Activated CD4-positive, CD25-positive, alpha-beta regulatory T cell treated with anti-CD3 and anti-CD28 coated beads, Interleukin-2, amount 50 U/mL, for 16 hours (primary cell): ENCODE data around the gene FBXO46.
"Not testable (repeated sequence)": the region's sequence is repeated elsewhere in the genome, so short reads cannot be mapped to it uniquely, and the experiment has no call there.

Source experiments
- DNase-seq: peaks from one replicate; pipeline ENCODE4 v3.0.0-alpha.2; 2020; ENCODE audit warnings: low read depth, low spot score

The FBXO46 gene

DNA sequence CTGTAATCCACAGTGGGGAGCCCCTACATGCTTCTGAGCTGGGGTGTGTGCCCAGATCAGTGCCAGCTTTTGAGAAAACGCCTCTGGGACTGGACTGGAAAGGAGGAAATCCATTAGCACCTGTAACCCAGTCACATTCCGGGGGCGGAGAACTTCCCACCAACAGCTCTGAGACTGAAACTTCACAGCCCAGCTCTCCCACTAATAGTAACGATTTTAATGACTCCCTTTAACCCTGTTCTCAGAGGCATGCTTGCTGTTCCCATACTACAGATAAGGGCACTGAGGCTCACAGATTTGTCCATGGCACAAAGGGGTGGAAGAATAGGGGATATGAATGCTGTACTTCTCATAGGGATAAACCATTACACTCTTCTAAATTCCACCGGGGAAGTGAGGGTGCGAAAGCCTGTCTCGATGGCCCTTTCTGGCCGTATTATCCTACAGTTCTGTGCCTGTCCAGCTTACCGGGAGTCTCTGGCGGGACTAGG is 851 bp downstream of the FBXO46 start:
- no peak for DNase-seq

GRCh38 chr19:45728683-45729082 is 2.0 kb downstream of the FBXO46 start:
- DNase-seq = not testable (repeated sequence)

DNA sequence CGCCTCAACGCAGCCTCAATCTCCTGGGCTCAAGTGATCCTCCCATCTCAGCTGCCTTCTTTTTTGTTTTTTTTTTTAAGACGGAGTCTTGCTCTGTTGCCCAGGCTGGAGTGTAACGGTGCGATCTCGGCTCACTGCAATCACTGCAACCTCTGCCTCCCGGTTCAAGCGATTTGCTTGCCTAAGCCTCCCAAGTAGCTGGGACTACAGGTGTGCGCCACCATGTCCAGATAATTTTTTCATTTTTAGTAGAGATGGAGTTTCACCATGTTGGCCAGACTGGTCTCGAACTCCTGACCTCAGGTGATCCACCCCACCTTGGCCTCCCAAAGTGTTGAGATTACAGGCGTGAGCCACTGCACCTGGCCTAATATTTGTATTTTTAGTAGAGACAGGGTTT is 10.6 kb downstream of the FBXO46 start:
- not testable (repeated sequence) for DNase-seq

- no peak for DNase-seq
Observed at GRCh38 chr19:45717983-45718650, 12.6 kb downstream of the FBXO46 start.

- DNase-seq = peak; percentile 96
Observed at GRCh38 chr19:45717131-45717982, 13.3 kb downstream of the FBXO46 start.

DNA sequence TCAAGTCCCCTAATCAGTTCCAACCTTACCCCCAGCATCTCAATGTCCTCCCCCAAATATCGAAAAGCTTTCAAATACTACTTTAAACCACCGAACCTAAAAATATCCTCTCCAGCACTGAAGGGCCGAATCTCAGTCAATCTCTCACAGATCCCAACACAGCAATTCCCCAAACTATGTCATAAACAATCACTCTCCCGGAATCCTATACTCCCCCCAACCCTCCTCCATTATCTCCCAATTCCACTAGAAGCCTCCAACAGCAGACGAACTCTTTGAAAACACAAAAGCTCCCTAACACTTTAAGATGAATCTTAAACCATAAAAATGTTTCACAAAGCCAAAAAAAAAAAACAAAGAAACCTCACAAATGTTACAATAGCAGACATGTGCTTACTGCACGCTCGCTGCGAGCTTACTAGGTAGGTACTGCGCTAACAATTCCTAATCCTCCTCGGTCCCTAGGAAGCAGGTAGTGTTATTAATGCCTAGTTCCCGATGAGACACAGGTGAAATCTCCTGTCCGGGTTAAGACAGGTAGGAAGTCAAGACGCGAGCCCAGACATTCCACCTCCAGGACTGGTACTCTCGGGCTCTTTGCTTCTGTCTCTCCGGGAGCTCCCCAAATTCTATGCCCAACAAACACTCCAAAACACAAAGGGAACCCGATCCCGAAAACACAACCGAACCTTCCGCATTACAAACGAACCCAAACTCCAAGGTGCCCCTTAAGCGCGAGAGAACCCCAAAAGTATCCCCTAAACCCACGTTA is 14.2 kb downstream of the FBXO46 start:
- no peak for DNase-seq

- DNase-seq = no peak
Observed at GRCh38 chr19:45715139-45715538, 15.6 kb downstream of the FBXO46 start.

GRCh38 chr19:45713141-45713540 is 17.6 kb downstream of the FBXO46 start:
- DNase-seq = no peak

GRCh38 chr19:45712699-45713067 is 18.0 kb downstream of the FBXO46 start:
- no peak for DNase-seq

DNA sequence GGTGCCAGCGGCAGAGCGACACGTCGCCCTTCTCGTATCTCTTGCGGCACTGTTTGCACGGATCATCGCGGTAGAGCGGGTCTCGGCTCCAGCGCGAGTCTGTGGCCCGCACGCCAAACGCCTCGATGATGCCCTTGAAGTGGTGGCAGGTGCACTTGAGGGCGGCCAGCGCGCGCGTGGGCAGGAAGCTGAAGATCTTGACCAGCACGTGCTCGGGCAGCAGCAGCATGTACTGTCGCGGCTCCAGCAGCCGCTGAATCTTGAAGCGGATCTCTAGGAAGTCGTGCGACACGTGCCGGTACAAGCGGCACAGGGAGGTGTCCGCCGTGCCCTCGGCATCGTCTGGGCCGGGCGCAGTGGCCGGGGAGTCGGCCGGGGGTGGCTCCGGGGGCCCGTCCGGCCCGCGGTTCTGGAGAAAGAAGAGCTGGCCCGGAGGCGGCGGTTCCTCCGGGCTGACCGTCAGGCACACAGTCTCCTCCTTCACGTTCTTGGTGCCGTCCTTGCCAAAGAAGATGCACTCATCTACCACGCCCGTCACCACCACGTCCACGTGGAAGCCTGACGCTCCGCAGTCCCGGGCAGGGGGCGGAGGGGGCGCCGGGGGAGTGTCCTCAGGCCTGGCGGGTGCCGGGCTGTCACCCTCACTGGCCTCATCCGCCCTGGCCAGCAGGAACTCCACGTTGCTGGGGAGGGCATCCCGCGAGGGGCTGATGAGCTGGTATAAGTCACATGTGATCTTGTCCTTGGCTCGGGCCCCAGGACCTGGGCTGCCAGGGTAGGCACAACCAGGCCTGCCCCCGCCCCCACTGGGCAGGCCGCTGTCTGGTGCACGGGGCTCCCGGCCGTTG is 18.6 kb downstream of the FBXO46 start:
- DNase-seq = no peak

- DNase-seq = no peak
Observed at GRCh38 chr19:45710356-45711130, 20.2 kb downstream of the FBXO46 start.

- no peak for DNase-seq
Observed at GRCh38 chr19:45705710-45706415, 24.8 kb downstream of the FBXO46 start.

DNA sequence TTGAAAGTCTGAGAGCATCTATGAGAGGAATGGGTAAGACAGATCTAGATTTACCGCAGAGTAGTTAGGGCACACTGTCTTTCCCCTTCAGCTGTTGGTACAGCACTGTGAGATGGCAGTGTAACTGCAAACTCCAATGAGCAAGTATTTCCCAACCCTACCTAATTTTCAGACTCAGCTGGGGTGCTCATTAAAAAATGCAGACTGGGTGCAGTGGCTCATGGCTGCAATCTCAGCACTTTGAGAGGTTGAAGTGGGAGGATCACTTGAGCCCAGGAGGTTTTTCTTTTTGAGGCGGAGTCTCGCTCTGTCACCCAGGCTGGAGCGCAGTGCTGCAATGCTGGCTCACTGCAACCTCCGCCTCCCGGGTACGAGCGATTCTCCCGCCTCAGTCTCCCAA is 25.6 kb downstream of the FBXO46 start:
- no peak for DNase-seq

- no peak for DNase-seq
Observed at GRCh38 chr19:45701676-45702075, 29.0 kb downstream of the FBXO46 start.

DNA sequence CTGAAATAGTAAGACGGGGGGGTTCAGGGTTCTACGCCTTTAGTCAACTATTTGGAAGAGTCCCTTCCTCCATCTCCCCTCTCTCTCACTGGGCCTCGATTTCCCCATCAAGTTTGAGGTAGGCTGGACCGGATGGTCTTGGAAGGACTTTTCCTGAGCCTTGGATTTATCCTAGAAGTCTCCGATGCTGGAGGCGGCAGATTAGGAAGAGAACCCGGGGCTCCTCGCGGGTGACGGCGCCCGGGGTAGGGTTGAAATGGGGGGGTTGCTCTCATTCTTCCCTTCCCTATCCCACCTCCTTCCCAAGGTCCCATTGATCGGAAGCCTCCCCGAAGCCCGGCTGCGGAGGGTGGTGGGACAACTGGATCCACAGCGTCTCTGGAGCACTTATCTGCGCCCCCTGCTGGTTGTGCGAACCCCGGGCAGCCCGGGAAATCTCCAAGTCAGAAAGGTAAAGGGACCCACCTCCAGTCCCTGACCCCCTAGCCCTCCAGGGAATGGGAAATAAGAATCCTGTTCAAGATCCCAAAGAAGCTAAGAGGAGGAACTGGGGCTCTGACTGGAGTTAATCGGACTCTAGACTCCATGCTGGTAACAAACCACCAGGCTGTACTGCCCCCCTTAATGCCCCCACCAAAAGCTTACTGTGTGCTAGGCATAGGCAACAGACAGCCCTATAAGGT is 37.4 kb downstream of the FBXO46 start:
- peak; percentile 54 for DNase-seq

DNA sequence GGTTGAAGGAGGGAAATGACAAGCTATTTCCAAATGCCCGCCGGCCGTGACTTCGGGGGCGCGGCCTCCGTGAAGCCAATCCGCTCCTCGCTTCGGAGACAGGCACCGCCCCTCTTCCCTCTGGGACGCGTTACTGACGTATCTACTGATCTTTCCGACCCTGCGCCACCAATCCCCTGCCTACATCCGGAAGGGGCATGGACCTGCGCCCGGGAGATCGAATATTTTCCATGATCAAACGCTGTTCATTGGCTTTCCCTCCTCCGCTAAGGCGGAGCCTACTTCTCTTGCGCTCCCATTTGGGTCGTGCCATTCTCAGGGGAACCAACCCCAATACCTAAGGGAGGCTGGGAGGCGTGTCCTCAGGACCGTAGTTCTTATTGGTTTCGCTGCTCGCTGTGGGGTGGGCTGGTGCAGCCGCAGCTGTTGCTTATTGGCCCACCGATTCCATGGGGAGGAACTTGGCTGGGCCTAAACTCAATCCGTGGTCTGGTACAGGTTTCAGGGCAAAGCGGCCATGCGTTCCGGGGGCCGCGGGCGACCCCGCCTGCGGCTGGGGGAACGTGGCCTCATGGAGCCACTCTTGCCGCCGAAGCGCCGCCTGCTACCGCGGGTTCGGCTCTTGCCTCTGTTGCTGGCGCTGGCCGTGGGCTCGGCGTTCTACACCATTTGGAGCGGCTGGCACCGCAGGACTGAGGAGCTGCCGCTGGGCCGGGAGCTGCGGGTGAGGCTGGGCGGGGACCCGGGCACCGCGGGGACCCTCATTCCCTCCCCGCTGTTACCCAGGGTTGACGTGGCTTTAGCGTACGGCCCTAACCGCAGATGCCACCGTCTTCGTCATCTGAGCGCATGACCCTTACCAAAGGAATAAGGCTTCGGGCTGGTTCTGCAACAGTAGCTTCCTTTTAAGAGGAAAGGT is 38.2 kb downstream of the FBXO46 start, which contains the start of gene QPCTL:
QPCTL (plus strand) TSS at position 480 of the 919 bp plus-strand sequence; CDS start at position 518, 38 bp downstream.
- peak; percentile 96 for DNase-seq

- DNase-seq = peak; percentile 91
Observed at GRCh38 chr19:45691516-45692186, 39.0 kb downstream of the FBXO46 start, which contains the start of gene SNRPD2. TSS of gene SNRPD2 (minus strand) at chr19:45691953. CDS start at chr19:45691888, 65 bp downstream.
